GM19324 (cell line): ENCODE results near the gene AMOTL2.

Experiments
- ATAC-seq: cut with Tn5 transposase; IDR thresholded peaks from one replicate; pipeline ENCODE4 v1.9.1; 2021; ENCODE audit warnings: mild to moderate bottlenecking, moderate library complexity; ENCODE audit not compliant: unreplicated experiment, low FRiP score

The AMOTL2 gene

GRCh38 chr3:134337071-134337482 is 37.2 kb downstream of the AMOTL2 start:
- no peak for ATAC-seq

- no peak for ATAC-seq
Observed at GRCh38 chr3:134336587-134336986, 37.7 kb downstream of the AMOTL2 start.

GRCh38 chr3:134334901-134335280 is 39.4 kb downstream of the AMOTL2 start:
- no peak for ATAC-seq

- ATAC-seq, result no peak
Observed at GRCh38 chr3:134334231-134334900, 39.9 kb downstream of the AMOTL2 start.

DNA sequence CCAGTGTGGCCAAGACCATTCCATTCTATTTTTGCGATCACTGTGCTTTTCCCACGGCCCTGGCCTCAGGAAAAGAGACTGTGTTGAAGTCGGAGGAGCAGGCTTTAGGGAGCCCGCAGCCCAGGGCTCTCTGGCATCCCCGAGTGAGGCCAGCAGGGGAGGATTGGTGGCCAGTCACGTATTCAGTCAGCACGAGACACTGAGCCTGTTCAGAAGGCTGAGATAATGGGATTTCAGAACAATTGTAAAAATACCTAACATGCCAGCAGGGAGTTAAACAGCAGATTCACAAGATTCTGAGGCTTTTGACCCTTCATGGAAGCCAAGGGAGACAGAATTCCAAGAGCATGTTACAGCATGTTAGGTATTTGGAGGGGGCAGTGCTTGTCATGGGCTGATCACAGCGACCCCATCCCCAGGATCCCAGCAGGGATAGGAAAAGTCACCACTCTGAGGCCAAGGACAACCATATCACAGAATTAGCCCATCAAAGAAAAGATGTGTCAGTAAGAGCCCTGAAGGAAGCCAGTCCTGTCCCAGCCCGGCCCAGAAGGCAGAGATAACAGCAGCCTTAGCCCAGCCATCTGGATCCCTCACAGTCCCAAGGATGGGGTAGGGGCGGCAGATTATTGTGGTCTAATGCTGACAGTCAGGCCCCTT is 40.6 kb downstream of the AMOTL2 start:
- ATAC-seq, result no peak

- ATAC-seq, result no peak
Observed at GRCh38 chr3:134332344-134332743, 41.9 kb downstream of the AMOTL2 start.

- no peak for ATAC-seq
Observed at GRCh38 chr3:134331811-134332199, 42.4 kb downstream of the AMOTL2 start.

- ATAC-seq, result no peak
Observed at GRCh38 chr3:134330883-134331810, 43.1 kb downstream of the AMOTL2 start.

- ATAC-seq, result no peak
Observed at GRCh38 chr3:134328846-134329245, 45.4 kb downstream of the AMOTL2 start.

DNA sequence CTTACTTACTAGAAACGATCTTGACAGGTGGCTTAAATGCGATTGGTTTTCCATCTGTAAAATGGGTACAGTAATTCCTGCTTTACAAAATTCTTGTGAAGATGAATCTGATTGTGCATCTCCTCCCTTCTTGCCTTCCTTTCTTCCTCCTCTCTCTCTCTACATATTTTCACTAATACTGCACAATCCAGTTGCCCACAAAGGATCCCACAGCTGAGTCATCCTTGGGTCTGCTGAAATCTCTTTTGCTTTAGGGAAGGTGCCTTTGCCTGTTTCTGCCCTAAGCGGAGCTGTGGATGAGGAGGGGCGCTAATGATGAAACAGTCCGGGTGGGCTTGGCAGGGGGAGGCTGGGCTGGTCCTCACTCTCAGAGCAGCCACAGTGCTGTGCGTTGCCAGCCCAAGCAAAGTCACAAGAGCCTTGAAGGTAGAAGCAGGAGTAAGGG is 46.1 kb downstream of the AMOTL2 start:
- no peak for ATAC-seq

DNA sequence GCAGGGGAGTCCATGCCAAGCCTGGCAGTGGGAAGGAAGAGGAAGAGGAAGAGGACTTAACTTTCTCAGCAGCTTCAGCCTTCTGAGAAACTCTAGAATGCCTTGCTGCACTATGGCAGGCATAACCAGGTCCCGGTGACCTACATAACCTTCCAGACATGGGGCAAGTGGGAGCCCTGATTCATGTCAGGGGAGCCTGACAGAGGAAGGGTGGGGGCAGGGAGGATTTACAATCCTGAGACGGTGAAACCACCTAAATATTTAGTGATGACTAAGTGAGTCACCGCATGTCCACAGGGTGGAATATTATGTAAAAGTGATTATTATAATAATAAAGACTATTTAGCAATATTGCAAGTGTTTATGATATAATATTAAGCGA is 46.7 kb downstream of the AMOTL2 start:
- ATAC-seq, result no peak

- no peak for ATAC-seq
Observed at GRCh38 chr3:134326760-134327593, 47.3 kb downstream of the AMOTL2 start.

- ATAC-seq, result no peak
Observed at GRCh38 chr3:134326126-134326525, 48.1 kb downstream of the AMOTL2 start.

DNA sequence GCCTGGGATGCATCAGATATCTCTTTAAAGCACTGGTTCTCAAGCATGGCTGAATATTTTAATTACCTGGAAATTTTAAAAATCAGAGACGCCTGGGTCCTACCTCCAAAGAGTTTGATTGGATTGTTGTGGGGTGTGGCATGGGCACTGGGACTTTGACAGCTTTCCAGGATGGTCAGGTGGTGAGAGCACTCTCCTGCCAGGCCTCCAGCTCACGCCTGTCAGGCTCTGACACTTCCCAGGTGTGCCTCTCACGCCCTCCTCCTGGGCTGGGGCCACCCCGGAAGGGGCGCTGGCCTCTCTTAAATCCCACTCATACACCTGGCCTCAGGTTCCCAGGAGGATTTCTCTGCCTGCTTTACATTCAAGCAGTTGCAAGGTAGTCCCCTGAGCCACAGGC is 48.5 kb downstream of the AMOTL2 start:
- no peak for ATAC-seq

DNA sequence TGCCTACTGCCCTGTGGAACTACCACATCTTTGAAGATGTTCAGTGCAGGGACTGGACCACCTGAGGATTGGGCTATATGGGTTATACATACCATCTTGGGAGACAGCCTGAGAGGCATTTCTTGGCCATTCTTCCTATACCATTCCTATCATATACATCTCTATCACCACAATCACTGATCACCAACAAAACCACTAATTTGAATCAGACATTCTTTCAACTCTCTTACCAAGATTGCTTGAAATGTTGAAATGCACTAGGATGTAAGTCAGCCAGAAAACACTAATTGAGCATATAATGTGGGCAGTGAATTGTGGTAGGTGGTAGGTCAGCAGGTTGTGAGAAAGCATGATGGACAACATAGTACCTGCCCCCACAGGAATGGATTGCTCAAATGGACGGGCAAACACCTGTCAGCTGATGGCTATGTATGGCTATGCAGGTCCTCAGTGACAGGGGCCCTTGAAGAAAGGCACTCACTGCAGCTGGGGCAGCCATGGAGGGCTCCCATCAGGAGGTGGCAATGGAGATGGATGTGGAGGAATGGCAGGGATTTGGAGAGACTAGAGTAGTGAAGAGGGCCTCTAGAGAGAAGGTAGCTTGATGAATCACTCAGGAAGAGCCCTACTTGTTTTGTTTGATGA is 49.1 kb downstream of the AMOTL2 start:
- no peak for ATAC-seq

DNA sequence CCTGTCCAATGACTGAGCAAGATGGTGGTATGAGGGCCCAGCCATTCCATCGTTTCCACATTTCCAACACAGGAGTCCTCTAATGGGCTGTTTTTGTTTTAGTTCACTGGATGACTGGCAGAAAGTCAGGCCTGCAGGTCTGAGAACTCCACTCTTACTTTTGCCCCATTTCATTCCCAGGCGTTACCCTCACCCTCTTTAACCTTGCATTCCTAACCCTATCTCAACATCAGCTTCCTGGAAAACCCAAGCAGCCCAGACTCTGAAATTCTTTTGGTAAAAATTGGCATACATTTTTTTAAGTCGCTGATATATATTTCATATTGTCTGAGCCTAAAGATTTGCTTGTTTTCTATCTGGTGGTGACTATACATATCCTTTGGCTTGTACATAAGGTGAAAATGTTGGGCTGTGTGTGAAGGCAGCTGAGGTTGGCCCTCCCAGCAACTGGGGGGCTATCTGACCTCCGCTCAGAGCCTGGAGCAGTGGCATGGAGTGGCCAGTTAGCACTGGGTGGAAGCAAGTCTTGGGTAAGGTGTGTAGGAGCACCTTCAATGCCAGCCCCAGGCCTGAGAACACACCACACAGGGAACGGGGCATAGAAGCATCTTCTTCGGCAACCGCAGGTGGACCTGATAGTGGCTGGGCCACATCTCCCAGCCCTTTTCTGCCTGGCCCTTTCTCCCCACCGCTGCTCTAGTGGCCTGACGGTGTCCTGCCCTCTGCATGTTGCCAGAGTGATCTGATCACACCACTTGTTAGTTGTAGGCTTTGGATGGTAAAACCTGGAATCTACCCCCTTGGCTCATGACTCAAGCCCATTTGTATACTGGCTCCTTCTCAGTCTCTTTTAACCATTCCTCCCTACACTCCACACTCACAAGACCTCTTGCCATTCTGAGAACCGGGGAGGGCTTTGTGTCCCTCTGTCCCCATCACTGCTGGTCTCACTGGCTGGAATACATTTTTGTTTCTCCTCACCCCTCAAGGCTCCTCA is 50.0 kb downstream of the AMOTL2 start:
- ATAC-seq, result no peak

DNA sequence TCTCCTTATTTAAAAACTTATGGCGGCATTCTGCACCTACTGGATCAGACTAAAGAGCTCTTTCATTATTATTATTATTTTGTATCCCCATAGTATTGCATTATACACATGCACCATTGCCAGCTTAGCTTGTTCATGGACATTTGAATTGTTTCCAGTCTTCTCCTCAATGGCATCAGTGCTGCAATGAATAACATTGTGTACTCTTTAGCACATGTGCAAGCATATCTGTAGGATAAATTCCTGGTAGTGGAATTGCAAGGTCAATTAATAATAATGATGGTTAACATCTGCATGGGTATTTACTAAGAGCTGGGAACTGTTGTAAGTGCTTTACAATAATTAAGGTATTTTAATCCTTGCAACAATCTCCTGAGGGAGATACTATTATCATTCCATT is 52.0 kb downstream of the AMOTL2 start:
- ATAC-seq, result no peak

- ATAC-seq, result no peak
Observed at GRCh38 chr3:134320749-134321148, 53.5 kb downstream of the AMOTL2 start.

DNA sequence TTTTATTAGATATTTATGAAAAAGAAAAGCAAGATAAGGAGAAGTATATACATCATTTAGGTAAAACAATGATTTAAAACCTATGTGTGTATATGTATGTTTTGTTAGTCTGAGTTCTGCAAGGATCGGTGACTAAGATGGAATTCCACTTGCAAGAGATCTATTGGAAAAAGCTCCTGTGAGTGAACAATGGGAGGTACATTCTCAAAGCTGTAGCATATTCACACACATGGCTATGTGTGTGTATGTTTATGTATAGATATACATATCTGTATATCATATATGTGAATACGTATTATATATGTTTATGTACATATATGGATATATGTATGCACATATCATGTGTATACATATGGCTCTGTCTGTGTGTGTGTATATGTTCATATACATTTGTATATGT is 54.3 kb downstream of the AMOTL2 start:
- no peak for ATAC-seq
